HS-27A (cell line): ENCODE measurements around the gene TCN2.
"Not testable (repeated sequence)": the region's sequence is repeated elsewhere in the genome, so short reads cannot be mapped to it uniquely, and the experiment has no call there.

Experiments
- DNase-seq: peaks from one replicate; pipeline ENCODE4 v3.0.0-alpha.2; 2012; ENCODE audit warnings: low read depth, missing footprints

Gene TCN2

GRCh38 chr22:30606455-30607299 lies at the start of gene TCN2:
Gene TCN2, plus strand, starts transcription at chr22:30607174. Its CDS starts 158 bp downstream, at chr22:30607332.
- DNase-seq: no peak

- no peak for DNase-seq
Measured at GRCh38 chr22:30557243-30557642, 49.7 kb upstream of the TCN2 start.

GRCh38 chr22:30559889-30560288 lies 47.1 kb upstream of the TCN2 start:
- DNase-seq: no peak

GRCh38 chr22:30560643-30561202 lies 46.3 kb upstream of the TCN2 start:
- not testable (repeated sequence) for DNase-seq

GRCh38 chr22:30561402-30562189 lies 45.4 kb upstream of the TCN2 start:
- DNase-seq: no peak

DNA sequence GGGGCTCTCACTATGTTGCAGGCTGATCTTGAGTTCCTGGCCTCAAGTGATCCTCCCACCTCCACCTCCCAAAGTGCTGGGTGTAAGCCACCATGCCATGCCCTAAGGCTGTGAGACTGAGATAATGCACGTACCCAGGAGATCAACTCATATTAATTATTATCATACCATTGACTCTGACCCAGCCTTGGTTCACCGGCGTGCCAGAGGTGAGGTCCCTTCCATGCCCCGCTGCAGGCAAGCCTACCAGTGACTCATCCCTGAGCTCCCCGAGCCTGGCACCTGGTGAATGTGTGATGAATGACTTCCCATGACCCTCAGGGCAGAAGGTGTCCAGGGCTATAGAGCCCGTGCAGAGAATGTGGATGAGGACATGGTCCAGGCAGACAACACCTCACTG lies 44.6 kb upstream of the TCN2 start:
- no peak for DNase-seq

GRCh38 chr22:30564045-30564760 lies 42.8 kb upstream of the TCN2 start:
- DNase-seq: no peak

- DNase-seq: no peak
Measured at GRCh38 chr22:30564761-30565119, 42.2 kb upstream of the TCN2 start.

DNA sequence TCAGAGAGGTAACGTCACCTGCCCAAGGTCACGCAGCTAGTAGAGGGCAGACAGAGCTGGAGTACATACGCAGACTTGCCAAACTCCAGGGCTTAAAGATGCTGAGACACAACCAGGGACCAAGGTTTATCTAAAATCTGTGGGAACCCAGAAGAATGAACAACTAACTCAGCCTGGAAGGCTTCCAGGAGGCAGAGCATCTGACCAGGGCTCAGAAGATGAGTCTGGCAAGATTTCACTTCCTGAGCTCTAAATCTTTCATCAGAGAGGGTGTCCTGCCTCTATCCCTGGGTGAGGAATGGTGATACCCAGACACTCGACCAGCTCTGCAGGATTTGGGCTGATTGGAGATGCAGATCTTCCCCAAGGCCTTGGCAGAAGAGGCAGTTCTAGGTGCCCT lies 41.6 kb upstream of the TCN2 start:
- DNase-seq: no peak

DNA sequence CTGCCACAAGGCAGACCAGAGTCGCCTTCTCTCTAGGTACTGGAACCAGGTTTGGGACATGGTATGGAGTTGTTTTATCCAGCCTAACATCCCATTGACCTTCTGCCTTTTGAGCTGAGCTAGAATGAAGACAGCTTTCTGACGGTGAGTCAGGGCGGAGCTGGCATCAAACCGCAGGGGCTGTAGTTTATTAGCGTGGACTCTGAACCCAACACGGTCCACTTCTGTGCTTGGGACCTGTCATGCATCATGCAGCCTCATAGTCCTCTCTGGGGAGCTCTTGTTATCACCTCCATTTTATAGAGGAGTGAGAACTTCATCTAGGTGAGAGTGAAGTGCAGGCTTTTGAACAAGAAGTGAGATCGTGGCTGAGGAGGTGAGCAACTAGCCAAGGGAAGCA lies 40.8 kb upstream of the TCN2 start:
- no peak for DNase-seq

DNA sequence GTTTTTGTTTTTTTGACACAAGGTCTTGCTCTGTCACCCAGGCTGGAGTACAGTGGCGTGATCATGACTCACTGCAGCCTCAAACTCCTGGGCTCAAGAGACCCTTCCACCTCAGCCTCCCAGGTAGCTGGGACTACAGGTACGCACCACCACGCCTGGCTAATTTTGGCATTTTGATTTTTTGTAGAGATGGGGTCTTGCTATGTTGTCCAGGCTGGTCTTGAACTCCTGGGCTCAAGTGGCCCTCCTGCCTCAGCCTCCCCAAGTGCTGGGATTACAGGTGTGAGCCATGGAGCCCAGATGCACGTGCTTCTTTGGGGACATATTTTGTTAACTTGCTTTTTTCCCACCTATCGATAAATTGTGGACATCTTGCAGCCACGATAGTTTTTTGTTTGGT lies 39.7 kb upstream of the TCN2 start:
- DNase-seq: not testable (repeated sequence)

DNA sequence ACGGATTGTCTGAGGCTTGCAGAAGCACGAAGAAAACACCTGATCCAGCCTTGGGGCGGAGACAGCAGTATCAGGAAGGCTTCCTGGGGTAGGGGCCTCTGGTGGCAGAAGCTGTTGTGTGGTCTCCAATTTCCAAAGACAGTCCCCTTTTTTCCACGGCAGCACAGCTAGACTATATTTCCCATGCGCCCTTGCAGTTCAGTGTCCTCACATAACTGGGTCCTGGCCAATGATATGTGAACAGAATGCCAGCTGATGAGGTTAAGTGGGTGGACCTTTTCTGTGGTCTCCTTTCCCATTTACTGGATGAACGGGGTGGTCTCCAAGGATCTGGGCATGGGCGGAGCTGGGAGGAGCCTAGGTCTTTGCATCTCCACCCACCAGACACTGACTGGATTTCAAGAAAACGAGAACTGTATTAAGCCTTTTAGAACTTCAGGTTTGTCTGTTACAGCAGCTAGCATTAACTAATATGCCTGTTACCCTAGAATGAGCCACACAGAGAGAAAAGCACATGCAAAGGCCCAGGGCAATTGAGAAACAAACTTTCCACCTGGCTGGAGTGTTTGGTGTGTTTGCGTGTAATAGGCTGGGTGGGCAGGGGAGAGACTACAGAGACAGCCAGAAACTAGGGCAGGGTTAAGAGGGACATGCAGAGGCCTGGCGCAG lies 38.7 kb upstream of the TCN2 start:
- no peak for DNase-seq

DNA sequence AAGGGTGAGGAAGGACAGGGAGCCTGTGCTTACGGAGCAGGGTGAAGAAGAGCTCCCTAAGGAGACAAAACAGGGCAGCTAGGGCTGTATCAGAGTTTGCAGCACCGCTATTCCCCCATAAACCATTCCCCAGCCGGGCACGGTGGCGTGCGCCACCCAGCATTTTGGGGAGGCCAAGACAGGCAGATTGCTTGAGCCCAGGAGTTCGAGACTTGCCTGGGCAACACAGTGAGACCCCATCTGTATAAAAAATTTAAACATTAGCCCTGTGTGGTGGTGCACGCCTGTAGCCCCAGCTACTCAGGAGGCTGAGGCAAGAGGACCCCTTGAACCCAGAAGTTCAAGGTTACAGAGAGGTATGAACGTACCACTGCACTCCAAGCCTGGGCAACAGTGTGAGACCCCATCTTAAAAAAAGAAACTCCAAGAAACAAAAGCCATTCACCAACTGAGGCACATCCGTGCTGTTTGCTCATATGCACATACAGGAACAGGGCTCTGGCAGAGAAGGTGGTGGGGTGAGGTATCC lies 37.2 kb upstream of the TCN2 start:
- no peak for DNase-seq

DNA sequence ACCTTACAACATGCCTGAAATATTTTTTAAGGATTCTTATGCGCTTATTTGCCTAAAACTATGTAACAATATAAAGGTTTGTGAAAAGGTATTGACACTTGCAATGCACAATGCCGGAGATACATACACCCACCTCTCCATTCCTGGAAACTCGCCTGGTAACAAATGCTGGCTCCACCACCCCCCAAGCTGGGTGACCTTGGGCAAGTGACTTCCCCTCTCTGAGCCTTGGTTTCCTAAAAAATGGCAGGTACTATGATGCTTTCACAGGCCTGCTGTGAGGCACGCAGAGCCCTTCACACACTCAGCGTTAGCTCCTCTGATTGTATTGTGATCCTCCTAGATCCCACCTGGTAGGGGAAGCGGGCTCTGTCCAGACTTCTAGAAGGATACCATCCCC lies 34.8 kb upstream of the TCN2 start:
- no peak for DNase-seq

DNA sequence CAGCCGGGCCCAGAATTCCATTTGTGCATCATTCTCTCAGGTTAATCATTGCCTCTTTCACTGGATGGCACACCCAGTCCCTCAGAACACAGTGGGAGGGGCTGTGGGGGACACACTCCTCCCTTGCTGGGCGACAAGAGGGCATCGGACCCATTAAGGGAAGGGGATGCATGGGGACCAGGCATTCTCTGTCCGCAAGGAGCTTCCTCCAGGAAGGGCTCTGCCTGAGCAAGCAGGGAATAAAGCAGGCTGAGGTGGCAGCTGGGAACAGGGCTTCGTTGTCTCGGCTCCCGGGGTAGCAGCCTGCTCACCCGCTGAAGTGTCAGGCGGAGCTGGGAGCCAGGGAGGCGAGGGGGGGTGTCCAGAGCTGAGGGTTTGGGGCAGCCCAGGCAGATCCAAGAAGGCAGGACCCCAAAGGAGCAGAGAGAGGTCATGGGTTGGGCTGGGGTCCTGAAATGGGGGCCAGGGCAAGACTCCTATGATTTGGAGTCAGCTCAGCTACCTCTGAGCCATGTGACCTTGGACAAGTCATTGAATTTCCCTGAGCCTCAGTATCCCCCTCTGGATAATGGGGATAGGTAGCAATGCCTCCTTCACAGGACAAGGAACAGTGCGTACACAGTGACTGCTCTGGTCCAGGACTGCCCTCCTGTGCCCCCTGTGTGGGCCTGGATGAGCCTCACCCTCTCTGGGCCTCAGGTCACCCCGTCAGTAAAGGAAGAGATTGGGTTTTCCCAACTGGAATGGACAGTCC lies 34.0 kb upstream of the TCN2 start:
- DNase-seq: no peak

- DNase-seq: no peak
Measured at GRCh38 chr22:30573594-30574094, 33.3 kb upstream of the TCN2 start.

GRCh38 chr22:30574095-30574981 lies 32.6 kb upstream of the TCN2 start, which contains the start of gene GAL3ST1:
Gene GAL3ST1, minus strand, starts transcription at chr22:30574665. Its CDS starts 17,273 bp downstream, at chr22:30557392.
- no peak for DNase-seq

DNA sequence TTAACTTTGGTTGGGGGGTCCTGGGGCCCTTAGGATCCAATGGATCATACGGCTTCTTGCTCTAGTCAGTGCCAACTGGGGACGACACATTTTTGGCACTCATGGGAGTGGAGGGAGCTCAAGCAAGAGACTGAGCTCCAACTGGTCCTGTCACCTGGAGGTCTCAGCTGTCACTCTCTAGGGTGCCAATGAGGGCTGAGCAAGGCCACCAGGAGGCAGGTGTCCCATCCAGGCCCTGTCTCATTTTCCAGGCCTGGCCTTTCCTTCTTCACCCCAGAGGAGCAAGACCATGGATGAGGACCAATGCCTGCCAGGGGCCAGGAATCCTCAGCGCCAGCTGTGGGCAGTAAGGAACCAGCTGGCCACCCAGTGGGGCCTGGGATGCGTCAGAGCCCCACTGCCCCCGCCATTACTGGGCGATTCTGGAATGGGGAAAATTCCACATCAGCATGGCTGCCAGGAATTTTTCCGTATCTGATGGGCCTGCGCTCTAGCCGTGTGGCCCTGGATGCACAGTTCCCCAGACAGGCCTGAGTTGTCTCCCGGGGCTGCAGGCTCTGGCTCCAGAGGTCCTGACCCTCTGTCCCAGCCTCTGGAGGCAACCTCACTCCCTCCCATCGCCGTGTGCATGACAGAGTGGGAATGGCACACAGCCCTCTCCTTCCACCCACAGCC lies 31.8 kb upstream of the TCN2 start:
- DNase-seq: no peak

- no peak for DNase-seq
Measured at GRCh38 chr22:30575859-30576258, 31.1 kb upstream of the TCN2 start.
